NOMO-1 treated with DMSO at 0.1 percent for 48 hours (cell line): ENCODE data around the gene FNBP1.
"Not testable (repeated sequence)": the region's sequence is repeated elsewhere in the genome, so short reads cannot be mapped to it uniquely, and the experiment has no call there.

ENCODE experiments used
- DNase-seq: peaks from one replicate; lab custom pipeline; 2025; ENCODE audit not compliant: unreplicated experiment; lab: John Stamatoyannopoulos, UW

Gene FNBP1

DNA sequence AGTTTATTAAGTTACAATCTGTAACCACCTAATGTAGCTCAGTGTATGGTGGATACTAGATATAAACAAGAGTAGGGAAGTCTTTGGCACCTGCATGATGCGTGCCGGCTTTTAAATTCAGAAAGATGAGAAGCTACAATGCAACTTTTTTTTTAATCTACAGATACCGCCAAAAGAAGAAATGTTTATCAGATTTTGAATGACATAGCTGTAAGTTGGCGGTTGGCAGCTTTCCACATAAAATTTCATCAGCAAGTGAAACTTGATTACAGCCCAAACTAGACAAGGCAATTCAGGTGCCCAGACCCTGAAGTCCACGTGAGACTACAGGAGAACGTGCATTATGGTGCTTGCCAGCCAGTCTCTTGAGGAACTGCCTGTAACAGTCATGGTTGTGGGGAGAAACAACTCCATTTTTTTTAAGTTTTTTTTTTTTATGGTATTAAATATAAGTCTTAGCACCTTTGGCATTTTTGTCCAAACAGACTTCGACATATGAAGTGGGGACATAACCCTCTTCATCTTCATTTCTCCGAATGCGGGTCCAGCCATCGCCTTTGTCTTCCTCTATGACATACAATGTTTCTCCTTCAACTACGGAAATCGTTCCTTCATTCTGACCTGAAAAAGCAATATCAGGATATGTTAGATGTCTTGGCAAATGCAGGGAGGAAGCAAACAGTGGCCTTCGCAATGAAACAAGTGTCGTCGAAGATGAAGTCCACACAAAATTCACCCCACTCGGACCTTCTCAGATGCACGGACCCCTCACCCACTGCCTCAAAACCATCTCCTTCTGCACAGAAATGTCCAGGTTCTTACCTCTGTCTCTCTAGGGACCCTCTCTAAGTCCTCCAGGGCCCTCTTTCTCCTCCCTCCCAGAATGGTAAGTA, 147.4 kb downstream of the FNBP1 start:
- no peak for DNase-seq

DNA sequence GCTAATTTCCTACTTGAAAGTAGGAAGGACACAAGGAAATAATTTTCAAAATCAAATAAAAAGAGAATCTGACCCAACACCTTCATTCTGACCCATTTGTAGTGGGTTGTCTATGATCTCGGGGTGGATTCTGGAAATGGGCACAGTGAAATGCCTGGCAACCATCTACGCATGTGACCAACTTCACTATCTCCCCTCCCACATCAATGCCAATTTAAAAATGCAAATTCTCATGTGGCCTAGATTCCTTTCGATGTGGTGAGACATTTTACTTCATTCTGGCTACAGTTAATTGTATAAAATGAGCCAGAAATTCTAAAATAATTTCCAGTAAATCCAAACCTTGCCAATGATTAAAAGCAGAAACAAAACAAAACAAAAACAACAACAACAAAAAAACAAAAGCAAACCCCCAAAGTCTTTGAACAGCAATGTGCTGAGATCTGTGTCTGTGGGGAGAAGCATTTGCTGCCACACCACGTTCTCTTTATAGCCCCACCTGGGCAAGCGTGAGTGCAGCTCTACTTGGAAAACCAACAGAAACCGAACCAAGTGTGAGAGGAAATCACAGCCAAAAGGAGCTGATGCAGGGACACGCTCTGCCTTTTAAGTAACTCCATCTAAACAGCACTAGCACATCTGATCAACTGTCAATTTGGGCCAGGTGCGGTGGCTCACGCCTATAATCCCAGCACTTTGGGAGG, 148.7 kb downstream of the FNBP1 start:
- no peak for DNase-seq

DNA sequence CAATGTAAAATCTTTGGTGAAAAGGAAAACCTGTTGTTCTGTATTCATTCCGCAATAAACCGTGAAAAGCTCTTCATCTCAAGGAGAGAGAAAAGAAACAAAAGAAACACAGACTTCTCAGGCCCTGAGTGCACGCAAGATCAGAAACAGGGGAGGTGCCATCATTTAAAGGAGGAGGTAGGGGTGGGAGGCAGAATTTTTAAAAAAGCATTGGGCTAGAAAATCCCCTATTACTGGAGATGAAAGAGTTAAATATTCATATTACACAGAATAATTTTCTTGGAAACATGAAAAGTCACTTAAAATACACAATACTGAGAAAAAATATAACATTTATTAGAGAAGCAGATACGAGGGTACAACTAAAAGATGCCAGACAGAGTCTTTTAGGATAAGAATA, 151.4 kb downstream of the FNBP1 start:
- DNase-seq = no peak

DNA sequence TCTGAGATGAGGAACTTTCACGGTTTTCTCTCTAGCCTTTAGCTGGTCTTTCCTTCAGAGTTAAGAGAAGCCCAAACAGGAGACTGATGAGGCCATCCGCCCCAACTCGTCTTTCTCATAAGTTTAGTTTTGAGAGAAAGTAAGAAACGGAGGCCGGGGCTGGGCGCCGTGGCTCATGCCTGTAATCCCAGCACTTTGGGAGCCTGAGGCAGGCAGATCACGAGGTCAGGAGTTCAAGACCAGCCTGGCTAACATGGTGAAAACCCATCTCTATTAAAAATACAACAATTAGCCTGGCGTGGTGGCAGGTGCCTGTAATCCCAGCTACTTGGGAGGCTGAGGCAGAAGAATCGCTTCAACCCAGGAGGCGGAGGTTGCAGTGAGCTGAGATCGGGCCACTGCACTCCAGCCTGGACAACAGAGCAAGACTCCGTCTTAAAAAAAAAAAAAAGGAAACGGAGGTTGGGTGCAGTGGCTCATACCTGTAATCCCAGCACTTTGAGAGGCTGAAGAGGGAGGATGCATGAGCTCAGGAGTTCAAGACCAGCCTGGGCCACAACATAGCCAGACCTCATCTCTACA, 152.2 kb downstream of the FNBP1 start:
- DNase-seq = not testable (repeated sequence)

DNA sequence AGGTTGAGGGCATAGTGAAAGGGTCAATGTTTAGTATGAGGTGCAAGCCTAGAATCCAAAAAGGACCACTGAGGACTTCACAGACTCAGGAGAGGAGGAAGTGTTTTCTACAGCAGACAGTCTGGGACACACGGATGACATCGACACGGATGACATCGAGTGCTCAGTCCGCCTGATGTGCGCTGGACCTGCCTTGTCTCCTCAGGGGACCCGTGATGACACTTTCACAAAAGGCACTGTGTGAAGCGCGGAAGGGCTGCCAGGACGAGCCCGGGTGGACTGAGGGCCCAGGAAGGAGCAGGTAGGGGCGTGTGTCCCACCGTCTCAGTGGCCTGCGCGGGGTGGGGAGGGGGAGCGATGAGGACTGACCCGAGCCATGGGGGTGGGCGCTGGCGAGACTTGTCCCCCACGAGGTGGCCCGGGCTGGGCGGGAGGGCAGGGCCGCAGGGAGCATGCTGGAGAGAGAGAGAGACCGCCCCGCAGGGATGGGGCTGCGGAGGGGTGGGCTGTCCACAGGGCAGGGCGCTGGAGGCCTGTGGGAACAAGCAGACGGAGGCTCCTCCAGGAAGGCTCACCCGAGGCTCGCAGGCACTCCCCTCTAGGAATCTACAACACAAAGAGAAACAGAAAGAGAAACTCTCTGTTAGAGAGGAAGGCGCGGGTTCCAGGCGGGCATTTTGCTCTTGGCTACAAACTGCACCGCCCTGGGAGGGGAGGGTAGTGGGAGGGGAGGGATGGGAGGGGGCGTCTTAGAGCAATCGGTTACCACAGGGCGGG, 152.9 kb downstream of the FNBP1 start:
- peak; percentile 88 for DNase-seq

DNA sequence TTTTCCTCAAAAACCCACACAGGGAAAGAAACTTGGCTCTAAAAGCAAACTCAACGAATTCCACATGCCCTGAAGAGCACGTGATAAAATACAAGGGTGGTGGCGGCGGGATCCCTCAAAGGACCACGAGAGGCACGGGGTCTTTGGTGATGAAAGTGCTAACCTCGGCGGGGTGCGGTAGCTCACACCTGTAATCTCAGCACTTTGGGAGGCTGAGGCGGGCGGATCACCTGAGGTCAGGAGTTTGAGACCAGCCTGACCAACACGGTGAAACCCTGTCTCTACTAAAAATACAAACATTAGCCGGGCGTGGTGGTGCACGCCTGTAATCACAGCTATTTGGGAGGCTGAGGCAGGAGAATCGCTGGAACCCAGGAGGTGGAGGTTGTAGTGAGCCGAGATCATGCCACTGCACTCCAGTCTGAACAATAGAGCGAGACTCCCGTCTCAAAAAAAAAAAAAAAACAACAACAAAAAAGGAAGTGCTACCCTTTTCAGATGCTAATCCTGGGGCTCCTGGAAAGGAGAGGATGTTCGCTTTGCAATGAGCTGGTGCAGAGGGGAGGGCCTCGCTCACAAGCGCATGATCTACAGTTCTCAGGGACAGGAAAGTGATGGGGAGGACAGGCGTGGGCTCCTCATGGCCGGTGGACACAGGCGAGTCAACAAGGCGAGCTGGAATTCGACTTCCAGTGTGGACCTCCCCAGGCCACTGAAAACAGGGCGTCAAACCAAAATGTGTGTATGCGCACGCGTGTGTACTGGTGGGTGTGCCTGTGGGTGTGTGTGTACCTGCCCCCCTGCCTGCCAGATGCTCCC, 153.7 kb downstream of the FNBP1 start:
- peak; percentile 42 for DNase-seq

DNA sequence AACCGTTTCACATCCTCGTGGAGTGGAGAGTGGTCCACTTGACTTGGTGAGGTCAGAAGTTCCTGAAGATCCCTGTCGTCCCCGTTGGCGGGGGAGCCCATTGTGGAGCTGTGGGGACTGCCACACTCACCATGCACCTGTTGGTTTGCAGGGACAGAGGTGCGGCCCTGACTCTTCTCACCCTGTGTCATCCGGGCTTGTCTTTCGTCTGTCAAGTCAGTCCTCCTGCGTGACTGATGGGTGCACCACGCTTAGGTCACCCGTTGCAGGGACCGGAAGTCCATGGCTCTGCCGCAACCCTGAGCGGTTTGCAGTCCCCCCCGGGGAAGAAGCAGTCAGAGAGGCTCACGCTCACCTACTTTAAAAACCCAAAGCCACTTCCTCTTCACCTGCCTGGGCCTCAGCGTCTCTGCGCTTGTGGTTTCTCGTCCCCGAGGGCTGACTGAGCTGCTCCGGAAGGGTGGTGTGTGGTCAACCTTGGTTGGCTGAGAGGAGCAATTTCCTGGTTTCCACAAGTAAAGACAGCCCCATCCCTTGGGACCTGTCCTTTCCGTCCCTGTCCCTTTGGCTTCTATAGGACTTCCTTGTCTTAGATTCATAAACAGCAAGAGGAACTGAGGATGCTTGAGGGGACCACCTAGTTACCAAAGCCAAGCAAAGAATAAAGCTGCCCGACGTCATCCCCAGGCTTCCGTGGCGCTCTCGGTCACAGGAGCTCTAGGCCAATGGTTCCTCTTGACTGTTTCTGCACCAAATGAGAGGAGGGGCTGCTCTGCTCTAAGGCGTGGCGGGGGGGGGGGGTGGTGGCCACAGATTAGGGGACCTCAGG, 154.5 kb downstream of the FNBP1 start:
- peak; percentile 97 for DNase-seq

DNA sequence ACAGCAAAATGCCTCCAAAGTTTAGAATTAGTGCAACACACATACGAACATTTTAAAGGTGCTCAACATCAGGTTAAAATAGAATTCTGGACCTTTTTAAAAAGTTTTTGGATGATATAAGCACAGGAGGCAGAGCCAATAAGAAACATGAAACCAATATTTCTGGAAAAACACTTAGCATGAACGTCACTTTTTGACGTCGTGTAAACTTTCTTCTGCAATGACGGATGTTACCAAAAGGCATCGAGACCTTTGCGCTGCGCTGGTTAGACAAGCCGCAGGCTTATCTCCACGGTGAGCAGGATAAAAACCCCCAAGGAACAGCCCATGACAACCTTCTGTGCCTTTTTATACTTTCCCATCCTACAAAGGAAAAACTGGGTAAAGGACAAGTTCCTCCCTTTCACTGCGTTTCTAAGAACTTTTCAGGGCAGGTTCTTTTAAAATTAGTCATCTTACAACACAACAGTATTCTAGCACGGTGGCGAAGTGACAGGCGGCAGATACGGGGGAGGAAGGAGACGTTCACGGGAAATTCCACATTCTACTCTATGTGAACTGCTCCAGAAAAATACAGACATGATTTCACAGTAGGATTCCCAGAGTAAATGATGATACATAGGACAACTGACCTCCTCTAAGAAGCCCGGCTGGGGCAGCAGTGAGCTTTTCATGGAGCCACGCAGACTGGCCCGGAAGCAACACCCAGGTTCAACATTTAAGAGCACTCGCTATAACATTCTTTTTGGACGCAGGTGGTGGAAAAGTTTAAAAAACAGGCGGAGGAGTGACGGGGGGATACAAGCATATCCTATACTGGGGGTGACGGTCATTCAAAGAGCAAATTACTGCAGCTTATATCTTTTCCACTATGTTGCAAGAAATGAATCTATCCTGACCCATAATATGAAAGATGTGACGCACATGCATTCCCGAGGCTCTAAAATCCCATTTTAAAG, 155.4 kb downstream of the FNBP1 start:
- DNase-seq = peak; percentile 55

DNA sequence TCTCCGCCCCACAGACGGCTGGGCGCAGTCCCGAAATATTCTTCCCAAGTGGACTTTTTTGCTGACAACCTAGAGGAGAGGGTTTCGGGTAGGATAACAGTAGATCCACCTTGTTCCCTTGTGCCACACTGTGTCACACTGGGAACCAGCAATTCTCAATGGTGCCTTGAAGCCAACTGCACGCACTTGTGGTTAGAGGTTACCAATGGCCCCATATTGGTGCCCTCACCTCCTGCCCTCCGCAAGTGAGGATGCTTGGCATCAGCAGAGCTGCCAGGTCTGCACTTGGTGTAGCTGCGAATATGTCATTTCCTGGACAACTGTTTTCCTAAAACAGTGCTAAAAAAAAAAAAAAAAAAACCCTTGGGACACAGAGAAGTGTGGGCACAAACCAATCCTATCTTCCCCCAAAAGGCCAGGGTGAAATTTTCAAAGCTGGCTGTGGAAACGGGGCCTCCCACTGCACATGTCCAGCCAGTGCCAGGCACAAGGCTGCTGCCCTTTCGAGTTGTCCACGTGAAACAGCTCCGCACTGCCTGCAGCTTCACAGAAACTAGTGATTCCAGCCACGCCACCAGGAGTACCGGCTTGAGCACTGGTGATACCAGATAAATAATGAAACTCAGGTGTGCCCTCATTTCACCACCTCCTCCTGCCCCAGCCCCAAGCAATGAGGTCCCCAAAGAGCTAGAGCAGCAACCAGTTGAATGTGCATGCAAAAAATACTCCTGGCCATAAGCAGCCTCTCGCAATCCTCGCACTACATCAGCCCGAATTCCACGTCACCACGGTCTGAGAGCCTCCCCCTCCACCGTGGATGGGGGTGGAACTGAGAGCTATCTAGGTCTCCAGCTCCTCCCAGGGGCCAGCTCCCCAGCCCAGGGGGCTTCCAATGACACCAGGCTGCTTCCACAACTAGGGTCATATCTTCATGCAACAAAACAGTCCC, 156.5 kb downstream of the FNBP1 start:
- no peak for DNase-seq

DNA sequence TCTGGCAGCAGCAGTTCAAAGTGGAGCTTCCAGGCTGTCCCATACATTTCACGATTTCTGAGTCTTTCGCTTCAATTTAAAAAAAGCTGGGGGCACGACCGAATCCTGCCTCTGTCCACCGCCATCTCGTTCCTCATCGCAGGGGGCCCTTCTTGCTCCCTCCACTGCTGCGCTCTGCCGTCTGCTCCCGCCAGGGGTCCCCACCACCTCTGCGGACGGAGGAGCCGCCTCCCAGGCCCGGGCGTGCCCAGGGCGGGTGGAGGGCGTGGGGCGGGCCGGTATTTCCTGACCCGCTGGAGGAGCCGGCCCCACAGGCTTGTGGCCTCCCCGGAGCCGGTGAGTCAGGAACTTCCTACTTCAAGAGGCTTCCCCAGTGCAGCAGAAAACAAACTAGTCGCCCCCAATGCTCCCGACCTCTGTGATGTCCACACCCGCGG, 157.3 kb downstream of the FNBP1 start:
- DNase-seq = peak; percentile 95

DNA sequence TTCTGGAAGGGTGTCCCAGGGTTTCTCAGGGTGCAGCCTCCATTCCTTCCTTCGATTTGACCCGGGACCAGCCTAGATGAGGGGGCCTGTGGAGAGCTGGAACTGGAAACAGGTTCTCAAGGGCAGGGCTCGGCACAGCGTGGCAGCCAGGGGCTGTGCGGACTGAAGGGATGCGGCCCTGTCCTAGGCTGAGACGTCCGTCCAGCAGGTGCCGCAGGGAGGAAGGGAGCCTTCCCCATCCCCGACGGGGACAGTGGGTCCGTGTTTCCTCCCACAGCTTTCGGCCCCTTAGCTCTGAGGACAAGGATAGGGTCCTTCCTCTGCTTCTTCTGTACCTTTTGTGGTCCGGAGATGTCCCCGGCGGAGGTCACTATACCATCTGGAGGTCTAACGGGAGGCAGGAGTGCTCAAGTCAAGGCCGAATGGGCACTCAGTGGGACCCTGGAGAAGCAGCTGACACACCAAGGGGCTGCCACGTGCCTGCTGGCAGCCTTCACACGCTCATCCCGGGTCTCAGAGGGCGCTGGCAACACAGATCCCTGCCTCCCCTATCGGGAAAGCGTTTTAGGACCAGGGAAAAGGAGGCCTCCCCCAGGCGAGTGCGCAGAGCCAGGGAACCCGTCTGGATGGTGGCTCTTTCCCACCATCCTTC, 157.8 kb downstream of the FNBP1 start:
- DNase-seq = peak; percentile 56

DNA sequence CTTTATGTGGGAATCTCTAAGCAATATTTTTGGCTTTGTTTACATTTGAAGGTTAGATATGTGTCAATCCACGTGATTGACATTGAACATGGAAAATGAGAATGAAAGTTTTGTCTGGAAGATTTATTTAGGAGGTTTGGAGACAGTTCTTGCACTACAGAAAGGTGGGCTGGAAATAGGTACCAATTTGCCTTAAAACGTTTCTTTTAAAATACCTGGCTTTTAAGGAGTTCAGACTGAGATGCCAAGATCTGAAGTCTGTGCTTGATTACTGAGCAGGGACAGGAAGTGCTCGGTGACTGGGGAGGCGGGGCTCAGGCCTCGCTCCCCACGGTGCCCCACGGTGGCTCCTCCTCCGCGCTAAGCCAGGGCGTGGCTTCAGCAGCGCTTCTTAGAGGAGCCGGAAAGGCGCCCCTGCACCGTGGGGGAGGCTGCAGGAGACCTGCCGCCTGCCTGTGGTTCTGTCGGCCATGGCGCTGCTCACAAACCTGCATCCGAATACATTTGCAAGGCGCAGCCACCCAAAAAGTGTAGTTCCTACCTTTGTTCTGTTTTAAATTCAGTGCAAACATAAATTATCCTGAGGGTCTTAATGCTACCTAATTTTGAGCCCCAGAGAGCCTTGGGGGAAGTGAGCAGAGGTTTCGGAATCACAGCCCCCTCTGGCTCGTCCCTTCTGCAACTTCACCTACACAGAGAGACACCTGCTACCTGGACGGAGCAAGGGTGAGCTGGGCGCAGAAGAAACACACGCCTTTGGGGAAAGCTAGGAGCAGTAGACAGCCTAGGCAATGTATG, 158.6 kb downstream of the FNBP1 start:
- peak; percentile 90 for DNase-seq

DNA sequence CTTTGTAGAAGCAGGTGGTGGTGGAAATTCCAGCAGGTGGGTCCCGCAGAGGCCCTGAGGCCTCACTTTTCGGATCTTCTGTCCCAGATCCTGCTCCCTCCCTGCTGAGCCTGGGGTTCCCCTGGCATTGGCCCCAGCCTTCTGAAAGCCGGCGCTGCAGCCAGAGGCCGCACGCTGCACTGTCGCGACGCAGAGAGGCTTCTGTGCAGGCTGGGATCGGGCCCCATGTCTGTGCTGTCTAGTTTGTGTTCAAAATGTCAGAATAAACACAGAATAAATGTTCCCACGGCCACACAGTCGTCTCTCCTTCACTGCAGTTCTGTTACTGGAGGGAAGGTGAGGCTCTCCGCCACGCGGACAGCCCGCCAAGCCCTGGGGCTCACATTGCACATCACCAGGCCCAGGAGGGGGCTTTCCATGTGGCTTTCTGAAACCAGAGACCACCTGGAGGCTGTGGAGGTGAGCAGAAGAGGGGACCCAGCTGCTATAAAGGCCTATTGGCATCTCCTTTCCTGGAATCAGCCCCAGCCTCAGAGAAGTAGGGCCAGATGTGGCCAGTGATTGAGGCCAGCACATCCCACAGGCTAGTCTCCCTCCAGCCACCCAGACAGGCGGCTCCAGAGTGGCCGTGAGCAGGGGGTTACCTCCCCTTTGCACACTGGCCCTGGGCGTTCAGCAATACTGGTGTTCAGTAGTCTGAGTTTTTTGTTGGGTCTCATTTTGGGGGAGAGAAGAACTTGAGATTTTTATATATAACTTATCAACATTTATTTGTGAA, 161.3 kb downstream of the FNBP1 start:
- no peak for DNase-seq

DNA sequence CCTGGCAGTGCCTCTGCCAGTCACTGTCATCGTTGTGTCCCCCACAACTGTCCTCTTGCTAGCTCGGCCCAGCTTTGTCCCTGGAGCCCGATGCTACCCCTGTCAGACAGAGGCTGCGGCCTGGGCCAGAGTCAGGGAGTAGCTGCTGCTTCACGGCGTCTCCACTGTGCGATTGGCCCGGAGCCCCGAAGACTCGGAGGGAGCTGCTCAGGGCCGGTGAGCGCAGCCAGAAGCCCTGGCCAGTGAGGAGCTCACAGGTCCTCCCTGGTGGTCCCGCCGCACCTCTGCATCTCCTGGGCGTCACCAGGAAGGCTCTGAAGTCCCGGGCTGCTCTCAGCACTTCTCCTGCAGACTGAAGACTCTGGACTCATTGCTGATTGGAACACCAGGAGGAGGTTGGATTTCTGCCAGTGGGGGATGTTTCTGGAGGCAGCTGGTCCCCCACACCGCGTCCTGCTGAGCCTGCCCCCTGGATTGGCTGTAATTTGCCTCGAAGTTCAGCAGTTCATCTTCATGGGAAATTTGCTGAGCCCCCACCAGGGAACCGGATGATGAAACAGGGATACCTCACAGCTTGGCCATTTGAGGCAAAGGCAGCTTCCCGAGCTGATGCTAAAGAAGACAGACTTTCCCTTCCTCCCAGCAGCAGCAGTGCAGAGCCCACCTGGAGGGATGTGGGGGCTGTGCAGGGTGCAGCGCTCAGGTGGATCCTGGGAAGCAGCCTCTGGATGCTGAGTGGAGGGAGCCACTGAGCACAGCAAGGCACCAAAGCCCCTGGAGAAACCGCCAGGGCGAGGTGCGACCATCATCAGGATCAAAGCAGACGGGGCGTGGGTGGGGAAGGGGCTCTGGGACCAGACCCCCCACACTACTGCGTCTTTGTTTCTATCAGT, 162.1 kb downstream of the FNBP1 start:
- no peak for DNase-seq
